ENCODE measurements around the gene MEGF10.

Gene MEGF10

DNA sequence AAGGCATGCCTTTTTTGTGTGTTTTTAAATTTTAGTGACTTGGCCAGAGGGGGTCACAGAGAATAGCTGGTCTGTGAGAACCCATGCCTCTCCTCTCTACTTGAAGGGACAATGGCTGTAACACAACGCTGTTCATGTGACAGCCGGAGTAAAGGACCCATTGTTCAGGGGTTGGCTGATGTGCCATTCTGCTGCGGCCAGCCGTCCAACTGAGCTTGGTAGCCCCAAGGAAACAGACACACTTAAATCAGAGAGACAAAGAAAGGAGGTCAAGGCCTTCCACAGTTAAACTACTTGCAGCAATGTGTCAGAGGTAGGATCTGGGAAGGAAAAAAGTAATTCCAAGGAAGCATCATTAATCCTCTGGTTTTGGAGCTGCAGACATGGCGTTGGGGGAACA lies 8.1 kb downstream of the MEGF10 start:
- TF ChIP-seq CTCF (conservative IDR thresholded peaks at IDR 0.05; ENCODE audit: low read depth) = no peak
- CTCF ChIA-PET = interaction anchor here (0.6 kb wide), 1 partner anchor 268 kb away, joined by 3 read pairs; no protein-coding TSS in a partner anchor
- H3K27ac ChIP-seq = no peak overlapping the region
- DNase-seq (ENCODE audit: low spot score) = no peak
- POLR2A ChIA-PET (ENCODE audit: low non-redundant PET) = no interaction called here

- no peak for TF ChIP-seq CTCF (conservative IDR thresholded peaks at IDR 0.05; ENCODE audit: low read depth)
- DNase-seq (ENCODE audit: low spot score) = no peak
- CTCF ChIA-PET = interaction anchor here (0.5 to 0.6 kb wide), 2 partner anchors 193 to 928 kb away, joined by 3 read pairs; no protein-coding TSS in a partner anchor
- no peak overlapping the region for H3K27ac ChIP-seq
- POLR2A ChIA-PET (ENCODE audit: low non-redundant PET) = no interaction called here
Measured at GRCh38 chr5:127299678-127300077, 9.1 kb downstream of the MEGF10 start.

- no peak overlapping the region for H3K27ac ChIP-seq
- no peak for DNase-seq (ENCODE audit: low spot score)
- TF ChIP-seq CTCF (conservative IDR thresholded peaks at IDR 0.05; ENCODE audit: low read depth) = no peak
- CTCF ChIA-PET = no interaction called here
- POLR2A ChIA-PET (ENCODE audit: low non-redundant PET) = no interaction called here
Measured at GRCh38 chr5:127302509-127302908, 11.9 kb downstream of the MEGF10 start.

DNA sequence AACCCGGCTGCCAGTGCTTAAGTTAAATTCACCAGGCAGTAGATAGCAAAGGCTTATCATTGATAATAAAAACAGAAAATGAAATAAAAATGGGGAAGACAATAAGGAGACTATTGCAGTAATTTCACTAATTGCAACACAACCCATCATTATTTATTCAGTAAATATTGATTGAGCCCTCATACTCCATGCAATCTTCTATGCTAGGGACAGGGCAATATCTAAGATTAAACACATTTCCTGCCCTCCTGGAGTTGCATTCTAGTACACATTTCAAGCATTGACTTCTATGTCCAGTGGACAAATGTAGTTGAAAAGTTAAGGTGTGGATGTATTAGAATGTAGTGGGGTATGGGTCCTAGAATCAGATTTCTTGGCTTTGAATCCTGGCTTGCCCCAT lies 12.8 kb downstream of the MEGF10 start:
- POLR2A ChIA-PET (ENCODE audit: low non-redundant PET) = no interaction called here
- H3K27ac ChIP-seq = no peak overlapping the region
- CTCF ChIA-PET = no interaction called here
- no peak for DNase-seq (ENCODE audit: low spot score)
- TF ChIP-seq CTCF (conservative IDR thresholded peaks at IDR 0.05; ENCODE audit: low read depth) = no peak

DNA sequence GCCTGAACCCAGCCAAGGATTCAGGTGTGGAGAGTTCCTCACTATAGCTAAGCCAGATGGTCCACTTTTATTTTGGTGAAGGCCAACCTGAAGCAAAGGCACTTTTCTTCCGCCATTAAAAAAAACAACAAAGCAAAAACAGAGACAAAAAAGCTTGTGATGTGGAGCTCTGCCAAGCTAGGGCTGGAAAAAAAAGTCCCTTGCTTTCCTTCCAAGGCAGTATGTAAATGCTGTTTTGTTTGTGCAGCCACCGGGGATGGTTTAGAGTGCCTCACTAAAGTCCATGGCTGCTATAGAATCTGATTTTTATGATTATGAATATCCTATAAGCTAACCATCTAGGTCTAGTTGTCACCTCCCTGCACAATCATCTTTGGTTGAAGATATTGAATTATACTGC lies 14.9 kb downstream of the MEGF10 start:
- ChIA-PET POLR2A (ENCODE audit: low non-redundant PET) (no interaction called here), CTCF (no interaction called here)
- DNase-seq (ENCODE audit: low spot score) = no peak
- H3K27ac ChIP-seq = no peak overlapping the region
- no peak for TF ChIP-seq CTCF (conservative IDR thresholded peaks at IDR 0.05; ENCODE audit: low read depth)

GRCh38 chr5:127306036-127306435 lies 15.4 kb downstream of the MEGF10 start:
- DNase-seq (ENCODE audit: low spot score) = no peak

More at GRCh38 chr5:127306036-127306435, 15.4 kb downstream of the MEGF10 start:
- ChIA-PET CTCF (no interaction called here), POLR2A (ENCODE audit: low non-redundant PET) (no interaction called here)
- H3K27ac ChIP-seq = no peak overlapping the region
- TF ChIP-seq CTCF (conservative IDR thresholded peaks at IDR 0.05; ENCODE audit: low read depth) = no peak
